HG03342 (cell line): Measurements from ENCODE around the gene PLEKHM2.

Experiments used
- ATAC-seq: cut with Tn5 transposase; IDR thresholded peaks from one replicate; pipeline ENCODE4 v1.9.1; 2021; ENCODE audit warnings: mild to moderate bottlenecking, moderate library complexity; ENCODE audit not compliant: unreplicated experiment

The PLEKHM2 gene

GRCh38 chr1:15755646-15756040, 71.5 kb downstream of the PLEKHM2 start:
- ATAC-seq: no peak

- ATAC-seq: no peak
Measured at GRCh38 chr1:15756143-15757015, 72.3 kb downstream of the PLEKHM2 start.

GRCh38 chr1:15757016-15757543, 73.0 kb downstream of the PLEKHM2 start:
- ATAC-seq: no peak

GRCh38 chr1:15757575-15758342, 73.6 kb downstream of the PLEKHM2 start:
- ATAC-seq: no peak

GRCh38 chr1:15758343-15758931, 74.3 kb downstream of the PLEKHM2 start, which contains the start of gene FBLIM1:
Gene FBLIM1, plus strand, starts transcription at chr1:15758795. Its CDS starts 6,189 bp downstream, at chr1:15764984.
- no peak for ATAC-seq

- no peak for ATAC-seq
Measured at GRCh38 chr1:15758953-15759661, 75.0 kb downstream of the PLEKHM2 start.

- ATAC-seq: no peak
Measured at GRCh38 chr1:15760520-15761211, 76.5 kb downstream of the PLEKHM2 start.

GRCh38 chr1:15761366-15762128, 77.4 kb downstream of the PLEKHM2 start:
- no peak for ATAC-seq

- ATAC-seq: no peak
Measured at GRCh38 chr1:15762546-15762945, 78.4 kb downstream of the PLEKHM2 start.

- ATAC-seq: no peak
Measured at GRCh38 chr1:15764269-15764764, 80.2 kb downstream of the PLEKHM2 start.

- no peak for ATAC-seq
Measured at GRCh38 chr1:15764890-15765289, 80.8 kb downstream of the PLEKHM2 start.

- no peak for ATAC-seq
Measured at GRCh38 chr1:15765495-15766194, 81.5 kb downstream of the PLEKHM2 start.

- no peak for ATAC-seq
Measured at GRCh38 chr1:15767941-15768340, 83.8 kb downstream of the PLEKHM2 start.

GRCh38 chr1:15768388-15768787, 84.3 kb downstream of the PLEKHM2 start:
- ATAC-seq: no peak

- no peak for ATAC-seq
Measured at GRCh38 chr1:15770313-15770962, 86.3 kb downstream of the PLEKHM2 start.

GRCh38 chr1:15771836-15772515, 87.9 kb downstream of the PLEKHM2 start:
- no peak for ATAC-seq

- no peak for ATAC-seq
Measured at GRCh38 chr1:15775706-15776105, 91.6 kb downstream of the PLEKHM2 start.
